ENCODE data around the gene RTL1.

DNA sequence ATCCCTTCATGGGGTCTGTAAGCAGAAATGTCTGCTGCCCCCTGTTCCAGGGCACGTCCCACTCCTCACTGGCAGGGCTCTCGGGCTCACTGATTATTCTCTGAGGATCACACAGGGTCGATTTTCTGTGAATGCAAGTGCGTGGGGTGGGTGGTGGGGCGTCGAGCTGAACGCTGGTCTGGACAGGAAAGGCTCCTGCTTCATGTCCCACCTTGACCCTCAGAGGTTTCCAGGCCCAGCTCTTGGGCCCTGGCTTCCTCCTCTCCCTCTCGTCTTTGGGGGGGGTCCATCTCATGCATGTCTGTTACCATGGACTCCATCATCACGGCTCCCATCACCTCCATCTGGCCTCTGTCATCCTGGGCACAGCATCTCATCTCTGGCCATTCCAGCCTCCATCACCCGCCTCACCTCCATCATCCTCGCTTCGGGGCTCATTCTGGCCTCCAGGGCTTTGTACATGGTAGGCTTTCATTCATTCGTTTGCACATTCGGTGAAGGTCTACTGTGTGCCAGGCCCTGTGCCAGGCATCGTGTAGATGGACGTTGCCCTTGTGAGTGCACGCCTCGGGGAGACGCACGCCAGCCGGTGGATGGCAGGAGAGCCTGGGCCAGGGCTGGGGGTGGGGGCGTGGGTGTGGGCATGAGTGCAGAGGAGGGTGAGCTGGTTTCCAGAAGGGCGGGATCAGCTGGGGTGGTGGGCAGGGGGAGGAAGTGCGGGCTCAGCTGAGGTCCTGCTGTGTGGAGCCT, 34.7 kb downstream of the RTL1 start:
- TF ChIP-seq CTCF (conservative IDR thresholded peaks at IDR 0.05; ENCODE audit: low read depth, low read length) (no peak), EZH2 (IDR thresholded peaks at IDR 0.05; ENCODE audit: low read length, unreplicated experiment) (no peak)

Data from PC-3 (cell line).